Natural killer cell (primary cell): Measurements from ENCODE around the gene TNIK. TPM values are rescaled to one million over a fixed set of nuclear protein-coding genes. Genes with fewer than 3 reads are reported as not detected.

Experiments
- ATAC-seq, 3 donors: fragments of 150-1000 bp in 2 of 3; fragments of 200-7000 bp in 1 of 3; cut with Tn5 transposase; 1 replicate in 1 of 3; 2 replicates in 2 of 3; pipeline ENCODE4 v1.10.0; 2021; ENCODE audit warnings: mild to moderate bottlenecking in 2 of 3, moderate library complexity in 2 of 3
- DNase-seq, 2 donors: peaks; one replicate each; pipeline versions ENCODE4 v3.0.0 to v3.0.0-alpha.2; 2013 to 2021; ENCODE audit warnings: mixed read lengths in 1 of 2
- H3K27ac ChIP-seq: one replicate; pipeline ENCODE4 v1.5.1; 2013; ENCODE audit warnings: mild to moderate bottlenecking, low read length
- H3K27me3 ChIP-seq: one replicate; pipeline ENCODE4 v1.6.1; 2013; ENCODE audit warnings: low read length; ENCODE audit not compliant: control insufficient read depth, insufficient read depth
- H3K36me3 ChIP-seq: one replicate; pipeline ENCODE4 v1.6.1; 2013; ENCODE audit warnings: low read length; ENCODE audit not compliant: control insufficient read depth, insufficient read depth
- H3K4me1 ChIP-seq: one replicate; pipeline ENCODE4 v1.6.1; 2013; ENCODE audit warnings: low read length; ENCODE audit not compliant: control insufficient read depth, insufficient read depth
- H3K4me3 ChIP-seq: one replicate; pipeline ENCODE4 v1.5.1; 2013; ENCODE audit warnings: low read length
- H3K9me3 ChIP-seq: one replicate; pipeline ENCODE4 v1.6.1; 2013; ENCODE audit warnings: low read length; ENCODE audit not compliant: control insufficient read depth, insufficient read depth
- H3K27ac Mint-ChIP-seq, 2 donors: one replicate each; pipeline ENCODE4 v1.8.0; 2022; ENCODE audit warnings: mild to moderate bottlenecking in 2 of 2, mixed read lengths in 2 of 2, moderate library complexity in 1 of 2
- H3K27me3 Mint-ChIP-seq, 2 donors: one replicate each; pipeline ENCODE4 v1.8.0; 2022; ENCODE audit warnings: low read depth in 2 of 2, mixed read lengths in 2 of 2
- H3K36me3 Mint-ChIP-seq: one replicate; pipeline ENCODE4 v1.8.0; 2022; ENCODE audit warnings: mixed read lengths
- H3K4me1 Mint-ChIP-seq, 2 donors: one replicate each; pipeline ENCODE4 v1.8.0; 2022; ENCODE audit warnings: mixed read lengths in 2 of 2
- H3K4me3 Mint-ChIP-seq: one replicate; pipeline ENCODE4 v1.8.0; 2022; ENCODE audit warnings: mild to moderate bottlenecking, moderate library complexity, mixed read lengths
- H3K9me3 Mint-ChIP-seq, 2 donors: one replicate each; pipeline ENCODE4 v1.8.0; 2022; ENCODE audit warnings: mixed read lengths in 2 of 2
- CTCF ChIP-seq: fragments of 200-600 bp; IDR thresholded peaks from one replicate; pipeline ENCODE4 v1.8.0; 2022; ENCODE audit warnings: antibody characterized with exemption
- WGBS: methylation state at CpG from one replicate; pipeline ENCODE4 v1.1.7; 2013; ENCODE audit warnings: missing lambda C conversion rate; ENCODE audit not compliant: insufficient coverage; 5-methylcytosine and 5-hydroxymethylcytosine counted together
- intact Hi-C: fragments of 100-400 bp; cut with micrococcal nuclease; formaldehyde crosslinking; loops from one replicate; pipeline ENCODE4 v1.14.2; 2022
- total RNA-seq, 4 donors: library from RNA; stranded (reverse); fragments of 120-200 nt in 1 of 4; gene quantifications; one replicate each; pipeline versions ENCODE4 v1.2.3 to v1.2.4, GENCODE V29; 2013 to 2022

TNIK gene
- total RNA-seq, 3 donors from 2014 or later (not counting 1 experiment from before 2014, with no cell fraction given) = 93.7 to 122 (median 119) TPM

- Mint-ChIP-seq H3K4me3 (no peak overlapping the region), H3K27ac (no peak overlapping the region), H3K27me3 (peaks cover 28 to 59% of the 10 kb centered on the region in 2 donors), H3K36me3 (no peaks in the 10 kb centered on the region), H3K4me1 (no peaks in the 10 kb centered on the region), H3K9me3 (no peaks in the 10 kb centered on the region)
- DNase-seq (no peak), ATAC-seq (no peak)
- WGBS = 87% methylated on average over 3 of the region's 4 CpGs
- Histone ChIP-seq H3K27ac (no peak overlapping the region), H3K9me3 (no peaks in the 10 kb centered on the region), H3K4me1 (no peaks in the 10 kb centered on the region), H3K27me3 (no peaks in the 10 kb centered on the region), H3K4me3 (no peak overlapping the region), H3K36me3 (no peaks in the 10 kb centered on the region)
- intact Hi-C loops = no loop called here
- no peak for TF ChIP-seq CTCF
These were observed 438.8 kb downstream of the TNIK start for GRCh38 chr3:171021377-171021776.

GRCh38 chr3:171018156-171018935 lies 441.9 kb downstream of the TNIK start:
- Histone ChIP-seq H3K36me3 (no peaks in the 10 kb centered on the region), H3K4me3 (no peak overlapping the region), H3K27ac (no peak overlapping the region), H3K27me3 (no peaks in the 10 kb centered on the region), H3K4me1 (no peaks in the 10 kb centered on the region), H3K9me3 (no peaks in the 10 kb centered on the region)
- no peaks in the 10 kb centered on the region for H3K36me3 Mint-ChIP-seq
- WGBS = 73% methylated on average over 5 of the region's 6 CpGs
- peaks cover 20 to 48% of the 10 kb centered on the region in 2 donors for H3K27me3 Mint-ChIP-seq
- intact Hi-C loops = no loop called here
- H3K27ac Mint-ChIP-seq = no peak overlapping the region
- no peaks in the 10 kb centered on the region for H3K4me1 Mint-ChIP-seq
- H3K4me3 Mint-ChIP-seq = no peak overlapping the region
- DNase-seq (no peak), ATAC-seq (no peak)
- TF ChIP-seq CTCF = no peak
- H3K9me3 Mint-ChIP-seq = no peaks in the 10 kb centered on the region

- H3K27me3 Mint-ChIP-seq = peaks cover 12 to 39% of the 10 kb centered on the region in 2 donors
- ATAC-seq = no peak
- no peaks in the 10 kb centered on the region for H3K36me3 Mint-ChIP-seq
- no peak for TF ChIP-seq CTCF
- Histone ChIP-seq H3K36me3 (no peaks in the 10 kb centered on the region), H3K4me1 (no peaks in the 10 kb centered on the region), H3K27me3 (no peaks in the 10 kb centered on the region), H3K4me3 (no peak overlapping the region), H3K27ac (no peak overlapping the region), H3K9me3 (no peaks in the 10 kb centered on the region)
- no peak overlapping the region for H3K27ac Mint-ChIP-seq
- H3K4me3 Mint-ChIP-seq = no peak overlapping the region
- no peaks in the 10 kb centered on the region for H3K9me3 Mint-ChIP-seq
- WGBS = 97% methylated on average over 3 of the region's 5 CpGs
- no peaks in the 10 kb centered on the region for H3K4me1 Mint-ChIP-seq
- intact Hi-C loops = no loop called here
- no peak for DNase-seq
These were observed 446.1 kb downstream of the TNIK start for GRCh38 chr3:171013822-171014748.
